Epithelial cell of alveolus of lung (primary cell): Measurements from ENCODE around the gene FBLN1. TPM values are rescaled to one million over a fixed set of nuclear protein-coding genes. Genes with fewer than 3 reads are reported as not detected.

ENCODE experiments used
- total RNA-seq: library from RNA; depleted of rRNA; stranded (reverse); fragments of >200 nt; gene quantifications from 2 replicates; pipeline ENCODE4 v1.2.1, GENCODE V29; 2015

FBLN1 gene
- 113 and 416 TPM in 2 replicates for total RNA-seq

GRCh38 chr22:45502215-45503049, at the start of gene FBLN1:
TSS of gene FBLN1 (plus strand) at chr22:45502883. CDS start at chr22:45502986, 103 bp downstream.

Other genes with a start within 250 kb of the FBLN1 start
- not detected in 2 replicates for gene UPK3A, start 217.9 kb upstream of the FBLN1 start, total RNA-seq
- 10.0 and 12.2 TPM in 2 replicates for gene FAM118A, start 192.9 kb upstream of the FBLN1 start, total RNA-seq
- gene SMC1B, start 89.3 kb upstream of the FBLN1 start, total RNA-seq = not detected in 2 replicates
- 0.91 and 1.4 TPM in 2 replicates for gene RIBC2, start 89.2 kb upstream of the FBLN1 start, total RNA-seq
- 63.0 and 129 TPM in 2 replicates for gene ATXN10, start 169.0 kb downstream of the FBLN1 start, total RNA-seq